ENCODE results near the gene PCSK5. TPM values are rescaled to one million over a fixed set of nuclear protein-coding genes. Genes with fewer than 3 reads are reported as not detected.
A peak's percentile ranks its signal among the peaks of the same experiment; 100 is the strongest.

PCSK5 gene
- total RNA-seq, 1 experiment from 2014 or later = 7.5 TPM

- whole genome bisulfite sequencing (ENCODE audit: extremely low coverage, insufficient read length, low lambda C conversion rate) = no CpG with 5 or more reads among the region's 4 CpGs
- no peaks in the 10 kb centered on the region for H3K27me3 Mint-ChIP-seq (ENCODE audit: low read depth)
- no peak overlapping the region for H3K18ac ChIP-seq (ENCODE audit: insufficient read length, low read depth, low read length)
- no peak overlapping the region for H3T11ph ChIP-seq (ENCODE audit: low read length)
- no peak overlapping the region for H2BK5ac ChIP-seq (ENCODE audit: insufficient read length, low read length)
- no peak overlapping the region for H3K4me2 ChIP-seq (ENCODE audit: insufficient read depth, insufficient read length, low read length)
- no peak overlapping the region for H3K9ac ChIP-seq (ENCODE audit: extremely low read depth, insufficient read length, low read length)
- H3K36me3 Mint-ChIP-seq (ENCODE audit: insufficient read depth in 1 of 3, low read depth in 3 of 3) = no peaks in the 10 kb centered on the region
- DNase-seq = no peak
- H2BK12ac ChIP-seq (ENCODE audit: insufficient read length, low read depth, low read length) = no peak overlapping the region
- no peaks in the 10 kb centered on the region for H4K20me1 ChIP-seq (ENCODE audit: control insufficient read depth, insufficient read depth, insufficient read length)
- no peaks in the 10 kb centered on the region for H3K27me3 ChIP-seq (ENCODE audit: insufficient read depth, low read length)
- H3K4me1 ChIP-seq (ENCODE audit: insufficient read depth, low read length) = no peaks in the 10 kb centered on the region; the same call in 1 of the 2 replicates
- no peak overlapping the region for H3K23ac ChIP-seq (ENCODE audit: insufficient read length, low read depth, low read length)
- no peaks in the 10 kb centered on the region for H3K23me2 ChIP-seq (ENCODE audit: insufficient read length, low read depth, low read length, poor library complexity, severe bottlenecking)
- TF ChIP-seq, protein P1, sequence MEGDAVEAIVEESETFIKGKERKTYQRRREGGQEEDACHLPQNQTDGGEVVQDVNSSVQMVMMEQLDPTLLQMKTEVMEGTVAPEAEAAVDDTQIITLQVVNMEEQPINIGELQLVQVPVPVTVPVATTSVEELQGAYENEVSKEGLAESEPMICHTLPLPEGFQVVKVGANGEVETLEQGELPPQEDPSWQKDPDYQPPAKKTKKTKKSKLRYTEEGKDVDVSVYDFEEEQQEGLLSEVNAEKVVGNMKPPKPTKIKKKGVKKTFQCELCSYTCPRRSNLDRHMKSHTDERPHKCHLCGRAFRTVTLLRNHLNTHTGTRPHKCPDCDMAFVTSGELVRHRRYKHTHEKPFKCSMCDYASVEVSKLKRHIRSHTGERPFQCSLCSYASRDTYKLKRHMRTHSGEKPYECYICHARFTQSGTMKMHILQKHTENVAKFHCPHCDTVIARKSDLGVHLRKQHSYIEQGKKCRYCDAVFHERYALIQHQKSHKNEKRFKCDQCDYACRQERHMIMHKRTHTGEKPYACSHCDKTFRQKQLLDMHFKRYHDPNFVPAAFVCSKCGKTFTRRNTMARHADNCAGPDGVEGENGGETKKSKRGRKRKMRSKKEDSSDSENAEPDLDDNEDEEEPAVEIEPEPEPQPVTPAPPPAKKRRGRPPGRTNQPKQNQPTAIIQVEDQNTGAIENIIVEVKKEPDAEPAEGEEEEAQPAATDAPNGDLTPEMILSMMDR (conservative IDR thresholded peaks at IDR 0.05) = no peak
- no peak overlapping the region for H3K27ac ChIP-seq (ENCODE audit: insufficient read length, low read depth, low read length)
- H2BK20ac ChIP-seq (ENCODE audit: low read depth, low read length, poor library complexity, severe bottlenecking) = no peak overlapping the region
- no peaks in the 10 kb centered on the region; a peak in 1 of 5 replicates for H3K9me3 Mint-ChIP-seq
- H3K14ac ChIP-seq (ENCODE audit: insufficient read depth, low read length) = no peak overlapping the region
- no peak overlapping the region for H4K91ac ChIP-seq (ENCODE audit: insufficient read length, low read depth, low read length)
- H3K27ac Mint-ChIP-seq = peak overlapping the region in 1 of 3 experiments; percentile 46; a peak in 2 of 7 replicates
- H3K79me2 ChIP-seq (ENCODE audit: insufficient read depth, low read length) = peaks cover 4% of the 10 kb centered on the region; the same call in 1 of the 2 replicates
- no peak overlapping the region for H4K5ac ChIP-seq (ENCODE audit: insufficient read length, low read depth, low read length)
- H2BK120ac ChIP-seq (ENCODE audit: low read depth, low read length, poor library complexity, severe bottlenecking) = no peak overlapping the region
- no peaks in the 10 kb centered on the region for H3K79me1 ChIP-seq (ENCODE audit: insufficient read depth, low read depth, low read length, poor library complexity, severe bottlenecking)
- no peak overlapping the region for H2AFZ ChIP-seq (ENCODE audit: low read length)
- no peaks in the 10 kb centered on the region for H3K9me3 ChIP-seq (ENCODE audit: control insufficient read depth, low read depth, low read length)
- no peak overlapping the region for H4K8ac ChIP-seq (replicated peaks; ENCODE audit: insufficient read length, low read depth, low read length)
- H3K4me3 Mint-ChIP-seq = no peak overlapping the region
- peaks cover 5 to 8% of the 10 kb centered on the region in 2 experiments for H3K4me1 Mint-ChIP-seq
- no peak overlapping the region for H2AK5ac ChIP-seq (ENCODE audit: insufficient read length, low read length)
- H3K56ac ChIP-seq (ENCODE audit: insufficient read length, low read depth, low read length) = no peak overlapping the region
- no peak overlapping the region for H2BK15ac ChIP-seq (ENCODE audit: low read depth, low read length)
- no peak overlapping the region for H3K4ac ChIP-seq (ENCODE audit: low read depth, low read length)
Observed at GRCh38 chr9:75965231-75965630, 74.8 kb downstream of the PCSK5 start.

Data from H9 (cell line).